HG03066 (cell line): ENCODE data around the gene APOL6.

Experiments used
- ATAC-seq: cut with Tn5 transposase; IDR thresholded peaks from one replicate; pipeline ENCODE4 v1.9.1; 2021; ENCODE audit warnings: low read depth; ENCODE audit not compliant: unreplicated experiment

The APOL6 gene

DNA sequence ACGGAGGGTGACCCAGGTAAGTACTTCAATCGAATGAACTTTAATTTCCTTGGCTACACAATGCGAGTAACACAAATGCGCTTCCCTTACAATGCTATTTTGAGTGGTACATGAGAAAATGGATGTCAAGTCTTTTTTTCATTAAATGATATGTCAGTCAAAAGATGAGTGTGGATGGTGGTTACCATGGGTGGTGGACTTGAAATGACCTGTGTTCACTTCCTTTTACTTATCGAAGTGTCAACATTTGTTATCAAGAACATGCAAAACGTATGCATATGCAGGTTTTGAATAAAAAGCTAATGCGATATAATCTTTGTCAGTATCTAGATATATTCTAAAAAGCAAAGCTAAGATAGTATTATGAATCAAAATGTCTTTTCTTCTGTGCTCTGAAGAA lies 60.7 kb downstream of the APOL6 start:
- ATAC-seq = no peak

DNA sequence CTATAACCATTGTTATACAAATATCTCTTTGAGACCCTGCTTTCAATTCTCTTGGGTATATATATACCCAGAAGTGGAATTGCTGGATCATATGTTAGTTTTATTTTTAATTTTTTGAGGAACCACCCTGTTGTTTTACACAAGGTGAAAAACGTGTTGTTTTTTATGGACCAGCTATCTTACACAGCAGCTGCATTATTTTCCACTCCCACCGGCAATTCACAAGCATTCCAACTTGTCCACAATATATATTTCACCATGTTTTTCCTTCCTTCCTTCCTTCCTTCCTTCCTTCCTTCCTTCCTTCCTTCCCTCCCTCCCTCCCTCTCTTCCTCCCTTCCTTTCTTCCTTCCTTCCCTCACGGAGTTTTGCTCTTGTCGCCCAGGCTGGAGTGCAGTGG lies 63.1 kb downstream of the APOL6 start:
- no peak for ATAC-seq

GRCh38 chr22:35712672-35713071 lies 64.4 kb downstream of the APOL6 start:
- ATAC-seq = no peak

DNA sequence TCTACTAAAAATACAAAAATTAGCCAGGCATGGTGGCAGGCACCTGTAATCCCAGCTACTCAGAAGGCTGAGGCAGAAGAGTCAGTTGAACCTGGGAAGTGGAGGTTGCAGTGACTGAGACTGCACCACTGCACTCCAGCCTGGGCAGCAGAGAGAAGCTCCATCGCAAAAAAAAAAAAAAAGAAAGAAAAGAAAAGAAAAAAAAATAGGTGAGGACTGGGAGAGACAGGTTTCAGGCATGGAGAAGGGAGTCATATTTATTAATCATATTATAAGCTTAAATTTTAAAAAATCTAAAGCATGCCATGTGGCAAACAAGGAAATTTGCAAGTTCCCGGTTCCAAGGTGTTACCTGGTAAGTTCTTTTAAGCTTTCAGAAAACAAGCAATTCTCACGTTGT lies 69.3 kb downstream of the APOL6 start, which contains the start of gene APOL5:
Gene APOL5 (plus strand): TSS at position 301 of the 400 bp plus-strand sequence. CDS start 0 bp downstream, at position 301.
- no peak for ATAC-seq
